GM12878 (cell line): ENCODE data around the gene BCOR. TPM values are rescaled to one million over a fixed set of nuclear protein-coding genes. Genes with fewer than 3 reads are reported as not detected.
A peak's percentile ranks its signal among the peaks of the same experiment; 100 is the strongest.

ENCODE experiments used
- ATAC-seq: fragments of 200-7000 bp; cut with Tn5 transposase; 3 replicates; pipeline ENCODE4 v1.9.1; 2020; ENCODE audit warnings: mild to moderate bottlenecking, moderate library complexity
- BruUV-seq: library from RNA; stranded (reverse); fragments of 400-500 nt; replicated peaks from 2 replicates; lab custom pipeline; 2021; lab: Mats Ljungman, UMichigan
- CTCF ChIA-PET: fragments of 300-600 bp; sonication (Branson Sonifier 250); formaldehyde crosslinking; extraction: SDS; loops from one replicate; lab custom pipeline; 2021; ENCODE audit warnings: inconsistent platforms; lab: Yijun Ruan, JAX
- POLR2A ChIA-PET: fragments of 350-600 bp; formaldehyde crosslinking; extraction: SDS; loops from one replicate; lab custom pipeline; 2021; ENCODE audit warnings: inconsistent platforms; lab: Charles Lee
- RAD21 ChIA-PET: fragments of 300-600 bp; sonication (Branson Sonifier 250); formaldehyde crosslinking; loops from one replicate; lab custom pipeline; 2023; ENCODE audit warnings: antibody characterized with exemption; ENCODE audit not compliant: unreplicated experiment; lab: Charles Lee
- SMC1A ChIA-PET: fragments of 300-600 bp; sonication (Branson Sonifier 250); formaldehyde crosslinking; loops from one replicate; lab custom pipeline; 2023; ENCODE audit not compliant: unreplicated experiment, uncharacterized antibody; lab: Charles Lee
- DNase-seq: peaks from one replicate; pipeline ENCODE4 v3.0.0-alpha.2; 2011; ENCODE audit warnings: low read depth, low spot score
- FAIRE-seq: peaks from 3 replicates; lab custom pipeline; 2011; peaks lifted over from hg19 to GRCh38; lab: Jason Lieb, UNC
- H2AFZ ChIP-seq: 2 replicates; pipeline ENCODE4 v1.6.0; 2011; ENCODE audit warnings: low read depth, low read length, control low read depth; ENCODE audit not compliant: control insufficient read depth
- H3K27ac ChIP-seq: 2 replicates; pipeline ENCODE4 v1.5.1; 2011; ENCODE audit warnings: control low read depth; ENCODE audit not compliant: control insufficient read depth, insufficient read depth
- H3K27me3 ChIP-seq, 2 experiments: replicated peaks in 1 of 2; 2 replicates each; pipeline versions ENCODE4 v1.6.0 to v1.6.1; 2011; ENCODE audit warnings: low read length in 1 of 2; ENCODE audit not compliant: control insufficient read depth in 2 of 2, insufficient read depth in 2 of 2
- H3K36me3 ChIP-seq, 2 experiments: 2 replicates each; pipeline ENCODE4 v1.5.1; 2011; ENCODE audit warnings: low read length in 1 of 2; ENCODE audit not compliant: control insufficient read depth in 2 of 2, insufficient read depth in 2 of 2
- H3K4me1 ChIP-seq: 2 replicates; pipeline ENCODE4 v1.6.1; 2011; ENCODE audit warnings: mild to moderate bottlenecking, low read length, moderate library complexity, mixed read lengths; ENCODE audit not compliant: control insufficient read depth, insufficient read depth
- H3K4me2 ChIP-seq: 2 replicates; pipeline ENCODE4 v1.6.0; 2011; ENCODE audit warnings: control low read depth; ENCODE audit not compliant: control insufficient read depth, insufficient read depth
- H3K4me3 ChIP-seq: fragments of 200-600 bp; sonication (generic); 2 replicates; pipeline ENCODE4 v1.5.1; 2016
- H3K79me2 ChIP-seq: 2 replicates; pipeline ENCODE4 v1.6.0; 2011; ENCODE audit warnings: low read length; ENCODE audit not compliant: control insufficient read depth, insufficient read depth
- H3K9ac ChIP-seq: 2 replicates; pipeline ENCODE4 v1.8.0; 2011; ENCODE audit warnings: low read length, control low read depth, mixed read lengths; ENCODE audit not compliant: control insufficient read depth, insufficient read depth
- H3K9me3 ChIP-seq: replicated peaks from 3 replicates; pipeline ENCODE4 v1.5.1; 2011; ENCODE audit warnings: mild to moderate bottlenecking, low read length; ENCODE audit not compliant: control insufficient read depth, insufficient read depth
- H4K20me1 ChIP-seq: 2 replicates; pipeline ENCODE4 v1.6.0; 2011; ENCODE audit not compliant: control insufficient read depth, insufficient read depth
- BHLHE40 ChIP-seq, 2 experiments: fragments of 450-650 bp in 1 of 2; IDR thresholded peaks; 2 replicates each; pipeline ENCODE4 v1.6.1; 2011 to 2017; ENCODE audit warnings: low read depth in 2 of 2, borderline replicate concordance in 1 of 2, improper control_type of control experiment in 1 of 2, low read length in 1 of 2, mild to moderate bottlenecking in 1 of 2
- CHD4 ChIP-seq: fragments of 200-600 bp; sonication (generic); IDR thresholded peaks from 2 replicates; pipeline ENCODE4 v1.6.1; 2016; ENCODE audit warnings: mild to moderate bottlenecking
- DPF2 ChIP-seq: fragments of 450-650 bp; IDR thresholded peaks from 2 replicates; pipeline ENCODE4 v1.6.1; 2017; ENCODE audit warnings: mild to moderate bottlenecking
- GATAD2B ChIP-seq: fragments of 450-650 bp; conservative IDR thresholded peaks from 2 replicates; pipeline ENCODE4 v1.6.1; 2017; ENCODE audit warnings: low read depth, mild to moderate bottlenecking, moderate library complexity
- IKZF1 ChIP-seq: fragments of 450-650 bp; conservative IDR thresholded peaks from 2 replicates; pipeline ENCODE4 v1.6.1; 2017; ENCODE audit warnings: antibody characterized with exemption, mild to moderate bottlenecking
- NR2C2 ChIP-seq: IDR thresholded peaks from 2 replicates; pipeline ENCODE4 v1.6.1; 2011; ENCODE audit warnings: borderline replicate concordance, low read depth; ENCODE audit not compliant: control insufficient read depth, insufficient read length
- NR2F1 ChIP-seq: fragments of 450-650 bp; conservative IDR thresholded peaks from 2 replicates; pipeline ENCODE4 v1.6.1; 2017; ENCODE audit warnings: mild to moderate bottlenecking
- PKNOX1 ChIP-seq: fragments of 450-650 bp; IDR thresholded peaks from 2 replicates; pipeline ENCODE4 v1.6.1; 2016; ENCODE audit warnings: mild to moderate bottlenecking
- POLR2A ChIP-seq: IDR thresholded peaks from 2 replicates; pipeline ENCODE4 v1.6.1; 2011; ENCODE audit warnings: low read depth, mild to moderate bottlenecking, low read length
- RCOR1 ChIP-seq: conservative IDR thresholded peaks from 2 replicates; pipeline ENCODE4 v1.6.1; 2012; ENCODE audit warnings: low read depth, low read length, improper control_type of control experiment
- TCF12 ChIP-seq: IDR thresholded peaks from 2 replicates; pipeline ENCODE4 v1.6.1; 2011; ENCODE audit warnings: low read depth, mild to moderate bottlenecking, low read length
- TCF3 ChIP-seq: IDR thresholded peaks from 2 replicates; pipeline ENCODE4 v1.6.1; 2012; ENCODE audit warnings: low read depth, mild to moderate bottlenecking, low read length, borderline replicate concordance; ENCODE audit not compliant: insufficient read depth
- YY1 ChIP-seq: IDR thresholded peaks from 2 replicates; pipeline ENCODE4 v1.6.1; 2011; ENCODE audit warnings: low read depth, mild to moderate bottlenecking, low read length
- WGBS: methylation state at CpG from one replicate; pipeline ENCODE4 v1.1.6; 2016; ENCODE audit warnings: low lambda C conversion rate; ENCODE audit not compliant: insufficient replicate concordance, insufficient coverage; ENCODE audit errors: missing lambda C conversion rate; 5-methylcytosine and 5-hydroxymethylcytosine counted together
- in situ Hi-C: fragments of 300-500 bp; cut with MboI; formaldehyde crosslinking; loops from 9 replicates; pipeline ENCODE4 v1.14.3; 2018; ENCODE audit warnings: mixed read lengths
- intact Hi-C: fragments of 100-400 bp; cut with micrococcal nuclease; formaldehyde crosslinking; loops from one replicate; pipeline ENCODE4 v1.14.2; 2022; ENCODE audit not compliant: unreplicated experiment
- polyA plus RNA-seq, 11 experiments: library from polyadenylated mRNA; depleted of rRNA in 4 of 11; unstranded in 6 of 11; stranded (reverse) in 5 of 11; fragments of >200 nt; fragmentation: Nextera tagmentation in 4 of 11; fragmentation: Illumina TruSeq in 1 of 11; extraction: Ambion mirVana in 4 of 11; extraction: Trizol in 1 of 11; gene quantifications; 1 replicate in 1 of 11; 2 replicates in 10 of 11; pipeline versions ENCODE4 v1.2.1 to v1.2.3, GENCODE V29; 2011 to 2016; ENCODE audit warnings: inconsistent platforms in 2 of 11, missing spikeins in 2 of 11, low read depth in 1 of 11
- total RNA-seq, 4 experiments: library from RNA; depleted of rRNA in 3 of 4; stranded (reverse); fragments of >200 nt in 3 of 4; fragmentation: Illumina TruSeq in 1 of 4; extraction: Trizol in 1 of 4; gene quantifications; 2 replicates each; pipeline versions ENCODE4 v1.2.1 to v1.2.3, GENCODE V29; 2013 to 2021

The BCOR gene
- total and polyA plus RNA-seq, 10 of the 15 experiments (the other 5 are each of a cell fraction or from before 2014, with no cell fraction given) = 5.1 to 16.4 (median 10.1) TPM

- Histone ChIP-seq H3K4me3 (peak overlapping the region; percentile 70), H3K27ac (peak overlapping the region; percentile 44; the same call in 1 of the 2 replicates), H2AFZ (peak overlapping the region; percentile 29), H4K20me1 (no peaks in the 10 kb centered on the region), H3K27me3 (no peaks in the 10 kb centered on the region; a peak in 1 of 4 replicates), H3K9me3 (no peaks in the 10 kb centered on the region; the same call in 2 of the 3 replicates), H3K36me3 (no peaks in the 10 kb centered on the region), H3K4me1 (peaks cover 13% of the 10 kb centered on the region; the same call in 1 of the 2 replicates), H3K79me2 (peaks cover 4% of the 10 kb centered on the region), H3K4me2 (peak overlapping the region; percentile 77), H3K9ac (peak overlapping the region; percentile 58; the same call in 1 of the 2 replicates)
- intact Hi-C loops (no loop called here), in situ Hi-C loops (no loop called here)
- POLR2A ChIA-PET = no interaction called here
- DNase-seq (no peak), FAIRE-seq (no peak), ATAC-seq (peak; percentile 70)
- SMC1A ChIA-PET = interaction anchor here (1.3 kb wide), 1 partner anchor 11 kb away, joined by 3 read pairs; no protein-coding TSS in a partner anchor
- RAD21 ChIA-PET = no interaction called here
- CTCF ChIA-PET = no interaction called here
- TF ChIP-seq RCOR1 (no peak), GATAD2B (0 out of 2 replicates have a peak, but pooled peaks have one; percentile 54), TCF12 (peak; percentile 69; the same call in 1 of the 2 replicates), PKNOX1 (no peak), DPF2 (0 out of 2 replicates have a peak, but pooled peaks have one; percentile 50), CHD4 (no peak), BHLHE40 (IDR thresholded peaks at IDR 0.05; ENCODE audit: borderline replicate concordance in 1 of 2, low read depth in 2 of 2, low read length in 1 of 2) (peak in 1 of 2 experiments; percentile 78; a peak in 2 of 4 replicates), YY1 (peak; percentile 19; the same call in 1 of the 2 replicates), NR2C2 (no peak), NR2F1 (0 out of 2 replicates have a peak, but pooled peaks have one; percentile 14), IKZF1 (0 out of 2 replicates have a peak, but pooled peaks have one; percentile 38), POLR2A (peak; percentile 26), TCF3 (0 out of 2 replicates have a peak, but pooled peaks have one; percentile 51)
- WGBS = 44% methylated on average over 30 of the region's 94 CpGs
- no TSS peak for BruUV-seq
These were observed 7.5 kb upstream of the BCOR start for GRCh38 chrX:40104985-40105834.
